Subcutaneous adipose tissue (tissue), 4 donors: ENCODE measurements around the gene RAB20. TPM values are rescaled to one million over a fixed set of nuclear protein-coding genes. Genes with fewer than 3 reads are reported as not detected.

ENCODE experiments used
- total RNA-seq, 4 donors: library from RNA; depleted of rRNA; stranded (reverse); fragments of >200 nt; gene quantifications; one replicate each; pipeline ENCODE4 v1.1.0, GENCODE V29; 2016
- TF ChIP-seq, protein P1 (sequence below): fragments of 450-650 bp; IDR thresholded peaks from one replicate; pipeline ENCODE4 v1.5.1; 2016; ENCODE audit warnings: low read depth, mild to moderate bottlenecking, control low read depth, antibody characterized with exemption, moderate library complexity

Gene RAB20
- total RNA-seq, 4 donors from 2014 or later = 26.6 to 78.5 (median 37.8) TPM

DNA sequence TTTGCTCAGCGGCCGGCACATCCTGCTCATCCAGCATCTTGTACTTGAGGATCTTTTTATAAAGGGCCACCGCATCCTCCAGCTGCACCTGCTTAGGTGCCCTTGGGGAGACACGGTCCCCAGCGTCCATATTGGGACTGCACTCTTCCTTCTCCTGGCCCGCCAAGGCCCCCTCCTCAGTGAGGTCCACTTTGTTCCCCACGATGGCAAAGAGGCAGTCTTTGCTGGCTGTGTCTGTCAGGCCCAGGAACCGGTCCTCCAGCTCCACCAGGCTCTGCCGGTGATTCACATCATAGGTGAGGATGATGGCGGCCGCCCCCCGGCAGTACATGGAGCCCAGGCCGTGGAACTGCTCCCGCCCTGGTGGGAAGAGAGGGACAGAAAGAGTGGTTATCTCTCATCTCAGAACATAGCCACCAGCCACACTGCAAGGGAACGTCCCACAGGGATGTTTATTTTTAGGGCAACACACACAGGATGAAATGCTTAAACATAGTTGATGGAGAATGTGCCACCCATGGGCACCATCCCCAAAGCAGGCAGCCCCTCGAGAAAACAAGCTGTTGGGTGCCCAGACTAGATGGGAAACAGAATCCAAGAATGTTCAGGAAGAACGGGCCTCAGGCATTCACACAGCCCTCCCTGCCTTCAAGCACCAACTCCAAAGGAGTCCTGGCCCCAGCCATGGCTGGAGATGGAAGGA is 37.5 kb downstream of the RAB20 start:
- TF ChIP-seq, protein P1, sequence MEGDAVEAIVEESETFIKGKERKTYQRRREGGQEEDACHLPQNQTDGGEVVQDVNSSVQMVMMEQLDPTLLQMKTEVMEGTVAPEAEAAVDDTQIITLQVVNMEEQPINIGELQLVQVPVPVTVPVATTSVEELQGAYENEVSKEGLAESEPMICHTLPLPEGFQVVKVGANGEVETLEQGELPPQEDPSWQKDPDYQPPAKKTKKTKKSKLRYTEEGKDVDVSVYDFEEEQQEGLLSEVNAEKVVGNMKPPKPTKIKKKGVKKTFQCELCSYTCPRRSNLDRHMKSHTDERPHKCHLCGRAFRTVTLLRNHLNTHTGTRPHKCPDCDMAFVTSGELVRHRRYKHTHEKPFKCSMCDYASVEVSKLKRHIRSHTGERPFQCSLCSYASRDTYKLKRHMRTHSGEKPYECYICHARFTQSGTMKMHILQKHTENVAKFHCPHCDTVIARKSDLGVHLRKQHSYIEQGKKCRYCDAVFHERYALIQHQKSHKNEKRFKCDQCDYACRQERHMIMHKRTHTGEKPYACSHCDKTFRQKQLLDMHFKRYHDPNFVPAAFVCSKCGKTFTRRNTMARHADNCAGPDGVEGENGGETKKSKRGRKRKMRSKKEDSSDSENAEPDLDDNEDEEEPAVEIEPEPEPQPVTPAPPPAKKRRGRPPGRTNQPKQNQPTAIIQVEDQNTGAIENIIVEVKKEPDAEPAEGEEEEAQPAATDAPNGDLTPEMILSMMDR = no peak

DNA sequence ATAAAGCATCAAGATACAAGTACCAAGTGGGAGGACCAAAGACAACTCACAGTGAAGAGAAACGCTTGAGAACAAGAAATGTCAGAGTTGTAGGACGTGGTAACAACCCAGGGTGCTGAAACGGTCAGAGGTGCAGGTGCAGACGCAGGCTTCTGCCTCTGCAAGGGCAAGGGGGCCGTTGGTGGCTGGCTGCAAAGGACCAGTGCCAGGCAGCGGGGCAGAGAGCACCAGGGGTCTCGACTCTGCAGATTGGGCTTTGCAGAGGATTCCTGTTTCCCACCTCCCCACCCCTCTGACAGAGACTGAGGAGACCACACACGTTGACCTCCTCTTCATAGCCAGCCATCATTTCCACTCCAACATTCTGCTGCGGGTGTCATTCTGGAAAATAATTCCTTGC is 38.3 kb downstream of the RAB20 start:
- TF ChIP-seq, protein P1 = no peak

DNA sequence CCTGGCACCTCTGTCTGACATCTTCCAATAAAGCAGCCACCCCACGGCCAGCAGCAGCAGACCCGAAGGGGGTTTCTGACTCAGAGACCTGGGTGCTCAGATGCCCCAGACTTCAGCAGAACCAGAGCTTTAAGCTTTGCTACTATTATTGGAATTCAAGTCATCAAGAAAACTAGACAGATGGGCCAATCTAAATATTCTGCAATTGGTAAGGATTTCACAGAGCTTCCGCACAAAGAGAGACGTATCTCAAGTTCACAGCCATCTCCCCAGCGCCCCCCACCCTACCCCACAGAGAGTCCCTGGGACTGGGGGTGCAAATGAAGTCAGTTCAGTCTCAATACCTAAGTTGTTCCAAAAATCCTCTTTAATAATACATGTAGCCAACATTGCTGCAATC is 38.8 kb downstream of the RAB20 start:
- TF ChIP-seq, protein P1 = no peak

DNA sequence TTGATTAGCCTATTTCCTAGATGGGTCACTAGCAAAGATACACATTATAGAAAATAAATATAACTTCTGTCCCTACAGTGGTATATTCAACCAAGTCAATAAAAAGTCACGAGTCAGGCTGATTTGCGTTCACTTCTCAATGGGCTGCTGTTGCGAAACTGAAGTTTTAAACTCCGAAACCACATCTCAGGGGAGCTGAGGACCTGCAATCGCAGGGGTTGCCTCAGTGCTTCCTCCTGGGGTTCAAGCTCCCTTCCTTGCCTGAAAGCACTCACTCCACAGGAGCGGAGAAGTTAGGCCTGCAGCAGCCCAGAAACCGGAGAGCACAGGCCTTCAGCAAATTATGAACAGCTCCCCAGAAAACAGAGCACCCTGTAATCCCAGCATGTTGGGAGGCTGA is 39.6 kb downstream of the RAB20 start:
- TF ChIP-seq, protein P1 = no peak

DNA sequence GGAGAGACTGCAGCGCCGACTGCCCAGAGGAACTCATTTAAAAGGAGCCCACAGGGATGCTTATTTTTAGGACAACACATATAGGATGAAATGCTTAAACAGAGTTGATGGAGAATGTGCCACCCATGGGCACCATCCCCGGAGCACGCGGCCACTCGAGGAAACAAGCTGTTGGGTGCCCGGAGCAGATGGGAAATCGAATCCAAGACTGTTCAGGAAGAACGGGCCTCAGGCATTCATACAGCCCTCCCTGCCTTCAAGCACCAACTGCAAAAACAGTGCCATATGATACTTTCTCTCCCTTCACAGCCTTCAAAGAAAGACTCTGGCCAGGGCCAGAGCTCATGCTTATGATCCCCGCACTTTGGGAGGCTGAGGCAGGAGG is 40.2 kb downstream of the RAB20 start:
- TF ChIP-seq, protein P1 = no peak

DNA sequence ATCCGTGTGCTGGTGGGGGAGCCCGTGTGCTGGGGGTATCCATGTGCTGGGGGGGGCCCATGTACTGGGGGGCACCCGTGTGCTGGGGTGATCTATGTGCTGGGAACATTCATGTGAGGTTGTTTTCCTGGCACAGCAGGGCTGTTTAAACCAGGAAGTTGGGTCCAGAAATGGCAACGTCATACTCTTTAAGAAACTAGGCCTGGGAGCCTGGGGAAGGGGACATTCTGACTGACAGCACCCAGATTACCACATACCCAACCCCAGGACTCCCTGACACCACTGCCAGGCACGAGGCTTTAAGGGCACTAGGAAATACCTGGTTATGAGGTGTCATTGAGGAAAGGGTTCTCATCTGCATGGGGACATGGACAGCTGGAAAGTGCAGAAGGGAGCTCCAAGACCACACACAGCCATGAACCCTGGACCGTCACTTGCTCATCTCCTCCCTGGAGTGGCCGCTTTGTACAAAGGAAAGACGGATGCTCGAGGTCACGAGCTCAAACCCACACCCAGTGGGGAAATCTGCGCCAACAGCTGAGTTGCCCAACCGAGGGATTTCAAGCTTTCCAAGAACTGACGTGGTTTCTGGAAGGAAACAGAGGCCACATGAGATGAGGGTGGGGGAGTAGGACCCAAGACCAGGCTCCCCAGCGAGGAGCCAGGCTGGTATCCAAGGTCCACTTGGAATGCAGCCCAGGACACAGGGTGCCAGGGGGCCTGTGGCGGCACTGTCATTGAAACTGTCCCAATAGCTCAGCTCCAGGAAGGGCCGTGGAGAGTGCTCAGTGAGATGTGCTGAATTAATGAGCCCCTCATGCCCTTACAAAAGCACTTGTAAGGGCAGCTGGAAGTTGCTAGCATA is 40.9 kb downstream of the RAB20 start:
- TF ChIP-seq, protein P1 = no peak

DNA sequence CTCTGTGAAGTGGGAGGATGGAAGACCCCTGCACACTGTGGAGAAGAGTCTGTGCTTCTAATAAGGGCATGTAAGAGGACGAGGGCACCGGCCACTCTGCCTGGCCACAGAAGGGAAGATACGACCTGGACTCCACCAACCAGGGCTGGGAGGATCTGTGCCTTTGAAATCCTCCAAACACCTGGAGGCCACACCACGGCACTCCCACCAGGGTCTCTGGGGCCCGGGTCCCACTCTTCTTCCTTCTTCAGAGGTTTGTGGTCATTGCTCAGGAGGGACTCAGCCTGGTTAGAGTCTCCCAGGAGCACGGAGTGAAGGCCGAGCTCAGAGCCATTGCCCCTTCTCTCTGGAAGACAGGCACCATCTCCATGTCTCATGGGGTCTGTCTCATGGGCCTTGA is 42.0 kb downstream of the RAB20 start:
- TF ChIP-seq, protein P1 = no peak
